Liver (tissue), 9 donors: ENCODE data around the gene MKS1. TPM values are rescaled to one million over a fixed set of nuclear protein-coding genes. Genes with fewer than 3 reads are reported as not detected.

Experiments used
- DNase-seq: peaks from one replicate; pipeline ENCODE4 v3.0.0-alpha.2; 2017; ENCODE audit warnings: low spot score
- H3K27ac ChIP-seq, 2 donors: one replicate each; pipeline ENCODE4 v1.7.0; 2013; ENCODE audit warnings: inconsistent platforms in 2 of 2, low read length in 2 of 2, control low read depth in 1 of 2, low read depth in 1 of 2, mild to moderate bottlenecking in 1 of 2
- H3K27me3 ChIP-seq, 4 donors: one replicate each; pipeline versions ENCODE4 v1.6.1 to v1.7.0; 2013; ENCODE audit warnings: low read length in 3 of 4, inconsistent platforms in 1 of 4, mild to moderate bottlenecking in 1 of 4, moderate library complexity in 1 of 4; ENCODE audit not compliant: control insufficient read depth in 4 of 4, insufficient read depth in 4 of 4
- H3K36me3 ChIP-seq, 4 donors: one replicate each; pipeline versions ENCODE4 v1.6.1 to v1.7.0; 2013; ENCODE audit warnings: low read length in 3 of 4, mild to moderate bottlenecking in 3 of 4, low read depth in 1 of 4, moderate library complexity in 1 of 4; ENCODE audit not compliant: control insufficient read depth in 4 of 4, insufficient read depth in 3 of 4
- H3K4me1 ChIP-seq, 4 donors: one replicate each; pipeline versions ENCODE4 v1.6.1 to v1.7.0; 2013; ENCODE audit warnings: low read length in 3 of 4, mild to moderate bottlenecking in 3 of 4, moderate library complexity in 1 of 4; ENCODE audit not compliant: control insufficient read depth in 4 of 4, insufficient read depth in 4 of 4
- H3K4me3 ChIP-seq, 3 donors: one replicate each; pipeline versions ENCODE4 v1.6.1 to v1.7.0; 2013; ENCODE audit warnings: low read length in 3 of 3, control low read depth in 1 of 3, low read depth in 1 of 3, mild to moderate bottlenecking in 1 of 3
- H3K9ac ChIP-seq, 2 donors: one replicate each; pipeline ENCODE4 v1.7.0; 2013; ENCODE audit warnings: low read length in 2 of 2, mild to moderate bottlenecking in 2 of 2, moderate library complexity in 2 of 2, control low read depth in 1 of 2, low read depth in 1 of 2
- H3K9me3 ChIP-seq, 4 donors: one replicate each; pipeline versions ENCODE4 v1.6.1 to v1.7.0; 2013; ENCODE audit warnings: low read length in 3 of 4; ENCODE audit not compliant: control insufficient read depth in 4 of 4
- ATF3 ChIP-seq: IDR thresholded peaks from 2 replicates; pipeline ENCODE4 v1.6.1; 2016; ENCODE audit warnings: antibody characterized with exemption
- CTCF ChIP-seq: fragments of 150-350 bp; IDR thresholded peaks from 2 replicates; pipeline ENCODE4 v1.5.1; 2017; ENCODE audit warnings: improper control_type of control experiment, low read depth, low read length; ENCODE audit not compliant: missing input control
- EGR1 ChIP-seq, 2 donors: IDR thresholded peaks; 2 replicates each; pipeline ENCODE4 v1.6.1; 2016 to 2018; ENCODE audit warnings: antibody characterized with exemption in 2 of 2, low read depth in 2 of 2
- FOXA1 ChIP-seq: IDR thresholded peaks from 2 replicates; pipeline ENCODE4 v1.6.1; 2016; ENCODE audit warnings: antibody characterized with exemption
- FOXA2 ChIP-seq: IDR thresholded peaks from 2 replicates; pipeline ENCODE4 v1.6.1; 2016; ENCODE audit warnings: antibody characterized with exemption
- GABPA ChIP-seq, 2 donors: IDR thresholded peaks in 1 of 2; conservative IDR thresholded peaks in 1 of 2; 2 replicates each; pipeline ENCODE4 v1.6.1; 2016; ENCODE audit warnings: antibody characterized with exemption in 2 of 2, mild to moderate bottlenecking in 1 of 2, moderate library complexity in 1 of 2
- HNF4A ChIP-seq, 2 donors: conservative IDR thresholded peaks; 2 replicates each; pipeline ENCODE4 v1.6.1; 2016; ENCODE audit warnings: antibody characterized with exemption in 2 of 2, mild to moderate bottlenecking in 2 of 2
- HNF4G ChIP-seq: IDR thresholded peaks from 2 replicates; pipeline ENCODE4 v1.6.1; 2016; ENCODE audit warnings: antibody characterized with exemption
- JUND ChIP-seq, 2 donors: IDR thresholded peaks; 2 replicates each; pipeline ENCODE4 v1.6.1; 2016; ENCODE audit warnings: antibody characterized with exemption in 2 of 2
- MAX ChIP-seq: IDR thresholded peaks from 2 replicates; pipeline ENCODE4 v1.6.1; 2016; ENCODE audit warnings: antibody characterized with exemption
- NR2F2 ChIP-seq: IDR thresholded peaks from 2 replicates; pipeline ENCODE4 v1.6.1; 2016; ENCODE audit warnings: antibody characterized with exemption
- RAD21 ChIP-seq, 2 donors: IDR thresholded peaks; 2 replicates each; pipeline ENCODE4 v1.6.1; 2016; ENCODE audit warnings: antibody characterized with exemption in 2 of 2, mild to moderate bottlenecking in 2 of 2
- REST ChIP-seq: IDR thresholded peaks from 2 replicates; pipeline ENCODE4 v1.6.1; 2016; ENCODE audit warnings: antibody characterized with exemption, mild to moderate bottlenecking
- TAF1 ChIP-seq: conservative IDR thresholded peaks from 2 replicates; pipeline ENCODE4 v1.6.1; 2016; ENCODE audit warnings: antibody characterized with exemption, mild to moderate bottlenecking
- YY1 ChIP-seq: IDR thresholded peaks from 2 replicates; pipeline ENCODE4 v1.6.1; 2016; ENCODE audit warnings: antibody characterized with exemption, mild to moderate bottlenecking
- ZBTB33 ChIP-seq: IDR thresholded peaks from 2 replicates; pipeline ENCODE4 v1.6.1; 2016; ENCODE audit warnings: antibody characterized with exemption
- WGBS: extraction: QIAGEN DNeasy Blood & Tissue Kit; methylation state at CpG from one replicate; pipeline ENCODE4 v1.1.7; 2013; 5-methylcytosine and 5-hydroxymethylcytosine counted together
- polyA plus RNA-seq, 2 donors: library from polyadenylated mRNA; stranded (reverse) in 1 of 2; unstranded in 1 of 2; fragments of 200-250 nt in 1 of 2; fragments of >200 nt in 1 of 2; fragmentation: Nextera tagmentation in 1 of 2; extraction: Ambion mirVana in 1 of 2; gene quantifications; one replicate each; pipeline versions ENCODE4 v1.2.1 to v1.2.3, GENCODE V29; 2013 to 2015
- total RNA-seq, 2 donors: library from RNA; depleted of rRNA; stranded (reverse); fragments of >200 nt; gene quantifications; one replicate each; pipeline ENCODE4 v1.2.3, GENCODE V29; 2014
- donor health status: healthy.
- donor health status: healthy.
- donor health status: healthy.
- donor health status: healthy.
- donor health status: healthy.

Gene MKS1
- total and polyA plus RNA-seq, 4 donors: 4.4 to 7.9 (median 5.1) TPM

GRCh38 chr17:58193641-58194255 is 25.3 kb downstream of the MKS1 start:
- H3K4me1 ChIP-seq: no peaks in the 10 kb centered on the region
- no peak overlapping the region for H3K27ac ChIP-seq
- TF ChIP-seq YY1 (no peak), MAX (no peak), HNF4A (conservative IDR thresholded peaks at IDR 0.05) (no peak), FOXA1 (no peak), EGR1 (IDR thresholded peaks at IDR 0.05; ENCODE audit: low read depth in 2 of 2) (no peak), NR2F2 (no peak), FOXA2 (no peak), ZBTB33 (no peak), RAD21 (IDR thresholded peaks at IDR 0.05) (no peak), JUND (IDR thresholded peaks at IDR 0.05) (no peak), REST (no peak), HNF4G (no peak), TAF1 (no peak), CTCF (no peak)
- H3K9ac ChIP-seq: no peak overlapping the region
- 76% methylated on average over 18 of the region's 18 CpGs for WGBS
- H3K36me3 ChIP-seq: no peaks in the 10 kb centered on the region
- no peaks in the 10 kb centered on the region for H3K9me3 ChIP-seq
- H3K27me3 ChIP-seq: peaks cover 0 to 9% (median 0%) of the 10 kb centered on the region in 4 donors
- no peak overlapping the region for H3K4me3 ChIP-seq
- DNase-seq: no peak

- TF ChIP-seq HNF4G (no peak), CTCF (no peak), ATF3 (no peak), RAD21 (IDR thresholded peaks at IDR 0.05) (no peak), JUND (IDR thresholded peaks at IDR 0.05) (no peak), GABPA (IDR thresholded peaks at IDR 0.05 in 1 of 2, conservative IDR thresholded peaks at IDR 0.05 in 1 of 2) (no peak), FOXA2 (no peak)
- H3K36me3 ChIP-seq: no peaks in the 10 kb centered on the region
- WGBS: 48% methylated on average over 6 of the region's 6 CpGs
- peaks cover 0 to 5% (median 0%) of the 10 kb centered on the region in 4 donors for H3K27me3 ChIP-seq
- DNase-seq: no peak
- no peak within 1 kb of the TSS for H3K27ac ChIP-seq
- H3K9me3 ChIP-seq: no peaks in the 10 kb centered on the region
- no peak within 1 kb of the TSS for H3K9ac ChIP-seq
- H3K4me1 ChIP-seq: no peaks in the 10 kb centered on the region
- H3K4me3 ChIP-seq: no peak within 1 kb of the TSS
Measured at GRCh38 chr17:58192612-58193011, 26.4 kb downstream of the MKS1 start, which contains the start of gene EPX. EPX (plus strand) TSS chr17:58192726; CDS start chr17:58192847, 121 bp downstream.
